ENCODE data around the gene TPO. TPM values are rescaled to one million over a fixed set of nuclear protein-coding genes. Genes with fewer than 3 reads are reported as not detected.
"Not testable (repeated sequence)": the region's sequence is repeated elsewhere in the genome, so short reads cannot be mapped to it uniquely, and the experiment has no call there.

Gene TPO
- total RNA-seq, 1 donor from 2014 or later, result not detected

DNA sequence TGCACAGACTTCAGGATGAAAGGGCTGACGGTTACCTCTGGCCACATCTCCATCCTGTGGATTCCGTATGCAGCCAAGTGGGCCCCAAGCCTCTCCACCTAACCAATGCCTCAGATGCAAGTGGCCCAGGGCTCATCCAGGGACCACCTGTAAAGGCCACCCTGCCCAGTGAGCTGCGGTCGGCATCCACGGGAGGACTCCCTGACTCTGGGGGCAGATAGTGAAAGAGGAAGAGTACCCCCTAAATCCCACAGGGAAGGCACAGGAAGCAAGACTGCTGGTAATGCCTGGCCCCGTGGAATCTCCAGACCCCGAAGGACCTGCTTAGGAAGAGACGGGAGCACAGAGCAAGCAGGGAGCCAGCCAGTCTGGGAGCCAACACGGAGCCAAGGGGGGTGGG lies 11.2 kb upstream of the TPO start:
- no peaks in the 10 kb centered on the region for H3K36me3 ChIP-seq (ENCODE audit: control insufficient read depth in 3 of 3, insufficient read depth in 3 of 3, low read length in 3 of 3)
- no peaks in the 10 kb centered on the region for H3K9me3 ChIP-seq (ENCODE audit: control insufficient read depth in 3 of 3, low read length in 3 of 3)
- no peak overlapping the region for H3K9ac ChIP-seq (ENCODE audit: low read depth in 1 of 3, low read length in 3 of 3)
- H3K4me1 ChIP-seq (ENCODE audit: control insufficient read depth in 3 of 3, insufficient read depth in 3 of 3, low read length in 3 of 3), result no peaks in the 10 kb centered on the region
- peaks cover 0 to 7% (median 0%) of the 10 kb centered on the region in 3 donors for H3K27me3 ChIP-seq (ENCODE audit: control insufficient read depth in 3 of 3, insufficient read depth in 3 of 3, low read length in 3 of 3)
- H3K27ac ChIP-seq (ENCODE audit: low read depth, low read length), result no peak overlapping the region
- H3K4me3 ChIP-seq (ENCODE audit: low read length in 3 of 3), result no peak overlapping the region

DNA sequence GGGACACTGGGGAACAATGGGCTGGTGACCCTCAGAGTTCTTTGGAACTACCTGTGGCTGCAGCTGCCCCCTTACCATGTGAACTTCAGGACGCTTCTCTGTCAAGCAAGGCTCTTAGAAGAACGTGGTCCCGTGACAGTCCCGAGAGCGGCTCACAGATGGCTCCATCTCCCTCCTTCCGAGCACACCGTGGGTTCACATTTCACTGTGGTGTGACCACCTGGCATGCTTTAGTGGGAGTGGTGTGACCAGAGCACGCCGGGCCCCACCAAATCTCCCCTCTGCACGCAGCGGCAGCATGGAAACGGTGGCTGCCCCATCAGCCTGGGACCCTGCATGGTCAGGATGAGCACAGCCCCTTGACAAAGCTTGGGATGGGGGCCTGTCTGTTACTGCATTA lies 9.7 kb upstream of the TPO start:
- Histone ChIP-seq H3K9ac (ENCODE audit: low read depth in 1 of 3, low read length in 3 of 3) (no peak overlapping the region), H3K4me3 (ENCODE audit: low read length in 3 of 3) (no peak overlapping the region), H3K27me3 (ENCODE audit: control insufficient read depth in 3 of 3, insufficient read depth in 3 of 3, low read length in 3 of 3) (peaks cover 0 to 12% (median 0%) of the 10 kb centered on the region in 3 donors), H3K27ac (ENCODE audit: low read depth, low read length) (no peak overlapping the region), H3K9me3 (ENCODE audit: control insufficient read depth in 3 of 3, low read length in 3 of 3) (no peaks in the 10 kb centered on the region), H3K4me1 (ENCODE audit: control insufficient read depth in 3 of 3, insufficient read depth in 3 of 3, low read length in 3 of 3) (no peaks in the 10 kb centered on the region), H3K36me3 (ENCODE audit: control insufficient read depth in 3 of 3, insufficient read depth in 3 of 3, low read length in 3 of 3) (no peaks in the 10 kb centered on the region)

GRCh38 chr2:1405124-1405523 lies 8.1 kb upstream of the TPO start:
- no peaks in the 10 kb centered on the region for H3K9me3 ChIP-seq (ENCODE audit: control insufficient read depth in 3 of 3, low read length in 3 of 3)
- H3K27ac ChIP-seq (ENCODE audit: low read depth, low read length), result no peak overlapping the region
- H3K4me3 ChIP-seq (ENCODE audit: low read length in 3 of 3), result no peak overlapping the region
- no peaks in the 10 kb centered on the region for H3K4me1 ChIP-seq (ENCODE audit: control insufficient read depth in 3 of 3, insufficient read depth in 3 of 3, low read length in 3 of 3)
- H3K9ac ChIP-seq (ENCODE audit: low read depth in 1 of 3, low read length in 3 of 3), result no peak overlapping the region
- H3K27me3 ChIP-seq (ENCODE audit: control insufficient read depth in 3 of 3, insufficient read depth in 3 of 3, low read length in 3 of 3), result peaks cover 0 to 12% (median 0%) of the 10 kb centered on the region in 3 donors
- H3K36me3 ChIP-seq (ENCODE audit: control insufficient read depth in 3 of 3, insufficient read depth in 3 of 3, low read length in 3 of 3), result no peaks in the 10 kb centered on the region

GRCh38 chr2:1405967-1406366 lies 7.3 kb upstream of the TPO start:
- Histone ChIP-seq H3K27ac (ENCODE audit: low read depth, low read length) (no peak overlapping the region), H3K27me3 (ENCODE audit: control insufficient read depth in 3 of 3, insufficient read depth in 3 of 3, low read length in 3 of 3) (peaks cover 0 to 12% (median 0%) of the 10 kb centered on the region in 3 donors), H3K4me1 (ENCODE audit: control insufficient read depth in 3 of 3, insufficient read depth in 3 of 3, low read length in 3 of 3) (no peaks in the 10 kb centered on the region), H3K9ac (ENCODE audit: low read depth in 1 of 3, low read length in 3 of 3) (no peak overlapping the region), H3K9me3 (ENCODE audit: control insufficient read depth in 3 of 3, low read length in 3 of 3) (no peaks in the 10 kb centered on the region), H3K36me3 (ENCODE audit: control insufficient read depth in 3 of 3, insufficient read depth in 3 of 3, low read length in 3 of 3) (no peaks in the 10 kb centered on the region), H3K4me3 (ENCODE audit: low read length in 3 of 3) (no peak overlapping the region)

DNA sequence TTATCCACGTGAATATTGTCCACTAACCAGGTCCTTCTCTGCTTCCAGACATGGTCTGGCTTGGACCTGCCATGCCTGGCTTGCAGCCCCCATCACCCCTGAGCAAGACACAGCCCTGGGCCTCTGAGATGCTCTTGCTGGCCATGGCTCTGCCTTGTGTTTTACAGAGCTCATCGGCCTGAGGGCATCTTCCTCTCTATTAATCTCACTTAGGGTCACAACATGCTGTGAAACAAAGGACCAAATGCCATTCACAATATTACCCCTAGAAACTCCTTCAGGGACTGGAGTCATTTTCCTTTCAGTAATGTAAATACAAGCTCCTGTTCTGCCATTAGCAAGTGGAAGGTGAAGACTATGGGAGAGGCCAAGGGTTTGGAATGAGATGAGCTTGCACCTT lies 6.8 kb upstream of the TPO start:
- Histone ChIP-seq H3K27ac (ENCODE audit: low read depth, low read length) (no peak overlapping the region), H3K4me3 (ENCODE audit: low read length in 3 of 3) (no peak overlapping the region), H3K27me3 (ENCODE audit: control insufficient read depth in 3 of 3, insufficient read depth in 3 of 3, low read length in 3 of 3) (peaks cover 0 to 12% (median 0%) of the 10 kb centered on the region in 3 donors), H3K4me1 (ENCODE audit: control insufficient read depth in 3 of 3, insufficient read depth in 3 of 3, low read length in 3 of 3) (no peaks in the 10 kb centered on the region), H3K9ac (ENCODE audit: low read depth in 1 of 3, low read length in 3 of 3) (no peak overlapping the region), H3K9me3 (ENCODE audit: control insufficient read depth in 3 of 3, low read length in 3 of 3) (no peaks in the 10 kb centered on the region), H3K36me3 (ENCODE audit: control insufficient read depth in 3 of 3, insufficient read depth in 3 of 3, low read length in 3 of 3) (no peaks in the 10 kb centered on the region)

DNA sequence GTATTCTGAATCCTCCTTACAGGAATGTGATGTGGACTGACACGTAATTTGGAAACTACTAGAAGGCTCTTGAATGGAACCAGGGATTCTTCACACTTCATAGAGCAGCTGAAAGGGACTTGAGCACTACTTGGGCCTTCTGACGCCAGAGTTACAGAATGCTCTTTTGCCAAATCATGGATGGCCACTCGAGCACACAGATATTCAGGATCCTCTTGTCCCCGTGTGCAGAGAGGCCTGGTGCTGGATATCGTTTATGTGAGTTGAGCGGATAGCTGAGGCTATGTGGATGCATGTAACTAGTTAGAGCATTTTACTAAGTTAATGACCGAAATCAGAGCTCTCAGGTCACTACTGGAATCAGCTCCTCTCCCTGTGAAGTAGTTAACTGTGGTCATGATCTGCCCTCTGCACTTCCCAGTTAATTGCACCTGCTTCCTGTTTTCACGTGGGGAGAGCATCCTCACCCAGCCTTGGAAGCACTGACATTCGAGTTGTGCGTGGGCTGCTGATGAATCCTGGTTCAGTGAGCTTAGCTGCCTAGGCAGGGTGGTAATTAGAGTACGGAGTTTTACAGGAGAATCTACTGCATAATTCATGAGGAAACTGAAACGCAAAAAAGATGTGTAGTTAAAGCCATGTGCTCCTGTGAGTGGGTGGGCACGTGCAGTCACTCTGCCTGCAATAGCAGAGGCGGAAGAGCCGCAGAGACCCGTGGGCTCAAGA lies 5.2 kb upstream of the TPO start:
- H3K27ac ChIP-seq (ENCODE audit: low read depth, low read length), result no peak overlapping the region
- no peaks in the 10 kb centered on the region for H3K9me3 ChIP-seq (ENCODE audit: control insufficient read depth in 3 of 3, low read length in 3 of 3)
- H3K36me3 ChIP-seq (ENCODE audit: control insufficient read depth in 3 of 3, insufficient read depth in 3 of 3, low read length in 3 of 3), result no peaks in the 10 kb centered on the region
- no peak overlapping the region for H3K9ac ChIP-seq (ENCODE audit: low read depth in 1 of 3, low read length in 3 of 3)
- H3K27me3 ChIP-seq (ENCODE audit: control insufficient read depth in 3 of 3, insufficient read depth in 3 of 3, low read length in 3 of 3), result peaks cover 0 to 14% (median 0%) of the 10 kb centered on the region in 3 donors
- H3K4me3 ChIP-seq (ENCODE audit: low read length in 3 of 3), result no peak overlapping the region
- H3K4me1 ChIP-seq (ENCODE audit: control insufficient read depth in 3 of 3, insufficient read depth in 3 of 3, low read length in 3 of 3), result no peaks in the 10 kb centered on the region

DNA sequence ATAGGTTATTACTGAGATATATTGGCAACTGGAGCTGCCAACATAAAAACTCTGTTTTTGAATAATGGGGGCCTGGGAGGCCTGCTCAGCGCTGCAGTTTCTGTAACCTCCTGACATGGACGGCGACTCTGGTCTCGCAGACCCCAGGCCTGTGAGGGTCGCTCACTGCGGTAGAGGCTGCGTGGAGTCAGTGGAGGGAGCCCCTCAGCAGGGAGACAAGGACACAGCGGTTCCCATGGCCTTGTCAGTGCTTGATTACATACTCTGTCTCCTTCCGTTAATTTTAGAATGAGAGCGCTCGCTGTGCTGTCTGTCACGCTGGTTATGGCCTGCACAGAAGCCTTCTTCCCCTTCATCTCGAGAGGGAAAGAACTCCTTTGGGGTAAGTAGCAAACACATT lies 858 bp downstream of the TPO start:
- H3K27ac ChIP-seq (ENCODE audit: low read depth, low read length), result no peak overlapping the region
- H3K4me1 ChIP-seq (ENCODE audit: control insufficient read depth in 3 of 3, insufficient read depth in 3 of 3, low read length in 3 of 3), result no peaks in the 10 kb centered on the region
- H3K9ac ChIP-seq (ENCODE audit: low read depth in 1 of 3, low read length in 3 of 3), result no peak overlapping the region
- no peaks in the 10 kb centered on the region for H3K9me3 ChIP-seq (ENCODE audit: control insufficient read depth in 3 of 3, low read length in 3 of 3)
- H3K27me3 ChIP-seq (ENCODE audit: control insufficient read depth in 3 of 3, insufficient read depth in 3 of 3, low read length in 3 of 3), result peaks cover 0 to 2% (median 0%) of the 10 kb centered on the region in 3 donors
- no peak overlapping the region for H3K4me3 ChIP-seq (ENCODE audit: low read length in 3 of 3)
- no peaks in the 10 kb centered on the region for H3K36me3 ChIP-seq (ENCODE audit: control insufficient read depth in 3 of 3, insufficient read depth in 3 of 3, low read length in 3 of 3)

- not testable (repeated sequence) for H3K4me3 ChIP-seq (ENCODE audit: low read length in 3 of 3); H3K27me3 ChIP-seq (ENCODE audit: control insufficient read depth in 3 of 3, insufficient read depth in 3 of 3, low read length in 3 of 3); H3K36me3 ChIP-seq (ENCODE audit: control insufficient read depth in 3 of 3, insufficient read depth in 3 of 3, low read length in 3 of 3); H3K4me1 ChIP-seq (ENCODE audit: control insufficient read depth in 3 of 3, insufficient read depth in 3 of 3, low read length in 3 of 3); H3K27ac ChIP-seq (ENCODE audit: low read depth, low read length); H3K9me3 ChIP-seq (ENCODE audit: control insufficient read depth in 3 of 3, low read length in 3 of 3); H3K9ac ChIP-seq (ENCODE audit: low read depth in 1 of 3, low read length in 3 of 3)
Observed at GRCh38 chr2:1414901-1415300, 1.6 kb downstream of the TPO start.

DNA sequence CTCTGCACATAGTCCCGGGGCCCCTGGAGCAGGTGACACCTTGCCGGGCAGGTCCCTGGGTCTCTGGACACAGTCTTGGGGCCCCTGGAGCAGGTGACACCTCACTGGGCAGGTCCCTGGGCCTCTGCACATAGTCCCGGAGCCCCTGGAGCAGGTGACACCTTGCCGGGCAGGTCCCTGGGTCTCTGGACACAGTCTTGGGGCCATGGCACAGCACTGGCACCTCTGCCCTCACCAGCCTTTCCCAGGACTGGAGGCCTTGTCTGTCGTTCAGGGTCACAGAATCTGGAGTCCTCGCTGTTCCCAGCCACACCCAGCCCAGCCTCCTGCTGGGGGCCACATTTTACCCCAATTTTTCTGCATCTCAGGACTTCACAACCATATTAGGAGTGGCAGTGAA lies 2.2 kb downstream of the TPO start:
- Histone ChIP-seq H3K27ac (ENCODE audit: low read depth, low read length) (no peak overlapping the region), H3K9ac (ENCODE audit: low read depth in 1 of 3, low read length in 3 of 3) (no peak overlapping the region), H3K4me1 (ENCODE audit: control insufficient read depth in 3 of 3, insufficient read depth in 3 of 3, low read length in 3 of 3) (no peaks in the 10 kb centered on the region), H3K9me3 (ENCODE audit: control insufficient read depth in 3 of 3, low read length in 3 of 3) (no peaks in the 10 kb centered on the region), H3K27me3 (ENCODE audit: control insufficient read depth in 3 of 3, insufficient read depth in 3 of 3, low read length in 3 of 3) (peaks cover 0 to 2% (median 0%) of the 10 kb centered on the region in 3 donors), H3K36me3 (ENCODE audit: control insufficient read depth in 3 of 3, insufficient read depth in 3 of 3, low read length in 3 of 3) (no peaks in the 10 kb centered on the region), H3K4me3 (ENCODE audit: low read length in 3 of 3) (no peak overlapping the region)

DNA sequence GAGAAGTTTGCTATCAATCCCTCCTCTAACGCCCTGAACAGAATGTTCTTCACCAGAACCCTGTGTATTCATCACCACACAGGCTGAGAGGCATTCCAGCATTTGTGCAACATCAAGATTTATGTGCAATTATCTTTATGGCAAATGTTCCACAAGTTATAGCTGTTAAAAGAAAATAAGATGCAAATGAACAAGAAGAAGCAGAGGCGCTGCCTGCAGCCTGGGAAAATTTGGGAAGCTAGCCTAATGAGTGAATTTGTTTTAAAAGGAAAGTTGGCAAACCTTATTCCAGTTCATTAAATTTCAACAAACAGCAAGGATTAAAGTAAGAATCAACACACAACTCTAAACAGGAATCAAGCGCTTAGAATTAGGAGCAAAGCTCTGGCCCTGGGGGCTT lies 5.3 kb downstream of the TPO start:
- Histone ChIP-seq H3K4me1 (ENCODE audit: control insufficient read depth in 3 of 3, insufficient read depth in 3 of 3, low read length in 3 of 3) (no peaks in the 10 kb centered on the region), H3K9me3 (ENCODE audit: control insufficient read depth in 3 of 3, low read length in 3 of 3) (no peaks in the 10 kb centered on the region), H3K36me3 (ENCODE audit: control insufficient read depth in 3 of 3, insufficient read depth in 3 of 3, low read length in 3 of 3) (no peaks in the 10 kb centered on the region), H3K27ac (ENCODE audit: low read depth, low read length) (no peak overlapping the region), H3K9ac (ENCODE audit: low read depth in 1 of 3, low read length in 3 of 3) (no peak overlapping the region), H3K27me3 (ENCODE audit: control insufficient read depth in 3 of 3, insufficient read depth in 3 of 3, low read length in 3 of 3) (no peaks in the 10 kb centered on the region), H3K4me3 (ENCODE audit: low read length in 3 of 3) (no peak overlapping the region)

Measured in skeletal muscle tissue (tissue), 4 donors.